H9 (cell line): ENCODE results near the gene MMD. TPM values are rescaled to one million over a fixed set of nuclear protein-coding genes. Genes with fewer than 3 reads are reported as not detected.

Experiments
- DNase-seq: peaks from one replicate; pipeline ENCODE4 v3.0.0-alpha.2; 2017
- H2AFZ ChIP-seq: one replicate; pipeline ENCODE4 v1.6.1; 2013; ENCODE audit warnings: mild to moderate bottlenecking, low read length, control low read depth, moderate library complexity
- H2AK5ac ChIP-seq: 2 replicates; pipeline ENCODE4 v1.6.1; 2013; ENCODE audit warnings: low read length, control low read depth, mixed read lengths; ENCODE audit not compliant: insufficient read length
- H2BK120ac ChIP-seq: one replicate; pipeline ENCODE4 v1.6.1; 2013; ENCODE audit warnings: low read depth, mild to moderate bottlenecking, low read length, control low read depth, inconsistent platforms; ENCODE audit not compliant: poor library complexity, severe bottlenecking
- H2BK12ac ChIP-seq: 2 replicates; pipeline ENCODE4 v1.6.1; 2013; ENCODE audit warnings: low read length, control low read depth, mixed read lengths, low read depth; ENCODE audit not compliant: insufficient read length
- H2BK15ac ChIP-seq: 2 replicates; pipeline ENCODE4 v1.6.1; 2013; ENCODE audit warnings: low read depth, low read length, control low read depth
- H2BK20ac ChIP-seq: one replicate; pipeline ENCODE4 v1.6.1; 2013; ENCODE audit warnings: low read depth, mild to moderate bottlenecking, low read length, control low read depth, inconsistent platforms; ENCODE audit not compliant: poor library complexity, severe bottlenecking
- H2BK5ac ChIP-seq: 2 replicates; pipeline ENCODE4 v1.6.1; 2013; ENCODE audit warnings: low read length, control low read depth, mixed read lengths; ENCODE audit not compliant: insufficient read length
- H3K14ac ChIP-seq: 2 replicates; pipeline ENCODE4 v1.6.1; 2013; ENCODE audit warnings: low read length, control low read depth; ENCODE audit not compliant: insufficient read depth
- H3K18ac ChIP-seq: 2 replicates; pipeline ENCODE4 v1.6.1; 2013; ENCODE audit warnings: low read depth, mild to moderate bottlenecking, mixed read lengths, low read length, control low read depth; ENCODE audit not compliant: insufficient read length
- H3K23ac ChIP-seq: 2 replicates; pipeline ENCODE4 v1.6.1; 2013; ENCODE audit warnings: low read length, control low read depth, mixed read lengths, low read depth; ENCODE audit not compliant: insufficient read length
- H3K23me2 ChIP-seq: 2 replicates; pipeline ENCODE4 v1.6.1; 2013; ENCODE audit warnings: low read depth, mild to moderate bottlenecking, mixed read lengths, low read length, control low read depth; ENCODE audit not compliant: insufficient read length, poor library complexity, severe bottlenecking
- H3K27ac ChIP-seq: 2 replicates; pipeline ENCODE4 v1.5.1; 2013; ENCODE audit warnings: low read length, control low read depth, mixed read lengths, low read depth; ENCODE audit not compliant: insufficient read length
- H3K27me3 ChIP-seq: 2 replicates; pipeline ENCODE4 v1.6.1; 2013; ENCODE audit warnings: low read length, control low read depth, inconsistent platforms; ENCODE audit not compliant: insufficient read depth
- H3K4ac ChIP-seq: 2 replicates; pipeline ENCODE4 v1.6.1; 2013; ENCODE audit warnings: low read depth, mild to moderate bottlenecking, control low read depth, inconsistent platforms, low read length, moderate library complexity
- H3K4me1 ChIP-seq: 2 replicates; pipeline ENCODE4 v1.6.1; 2013; ENCODE audit warnings: low read length, control low read depth, inconsistent platforms; ENCODE audit not compliant: insufficient read depth
- H3K4me2 ChIP-seq: 2 replicates; pipeline ENCODE4 v1.6.1; 2013; ENCODE audit warnings: low read length, control low read depth, mixed read lengths; ENCODE audit not compliant: insufficient read length, insufficient read depth
- H3K56ac ChIP-seq: 2 replicates; pipeline ENCODE4 v1.6.1; 2013; ENCODE audit warnings: low read depth, mild to moderate bottlenecking, mixed read lengths, low read length, control low read depth; ENCODE audit not compliant: insufficient read length
- H3K79me1 ChIP-seq: 2 replicates; pipeline ENCODE4 v1.6.1; 2013; ENCODE audit warnings: low read depth, mild to moderate bottlenecking, moderate library complexity, low read length, control low read depth, inconsistent platforms; ENCODE audit not compliant: insufficient read depth, poor library complexity, severe bottlenecking
- H3K79me2 ChIP-seq: 2 replicates; pipeline ENCODE4 v1.6.1; 2013; ENCODE audit warnings: low read length, control low read depth, inconsistent platforms; ENCODE audit not compliant: insufficient read depth
- H3K9ac ChIP-seq: 2 replicates; pipeline ENCODE4 v1.6.1; 2013; ENCODE audit warnings: low read length, control low read depth, mixed read lengths; ENCODE audit not compliant: insufficient read length; ENCODE audit errors: extremely low read depth
- H3K9me3 ChIP-seq: one replicate; pipeline ENCODE4 v1.6.1; 2013; ENCODE audit warnings: low read depth, low read length, inconsistent platforms; ENCODE audit not compliant: control insufficient read depth
- H3T11ph ChIP-seq: one replicate; pipeline ENCODE4 v1.6.1; 2013; ENCODE audit warnings: mild to moderate bottlenecking, low read length, control low read depth, inconsistent platforms
- H4K20me1 ChIP-seq: one replicate; pipeline ENCODE4 v1.6.1; 2013; ENCODE audit not compliant: control insufficient read depth, insufficient read length, insufficient read depth
- H4K5ac ChIP-seq: 2 replicates; pipeline ENCODE4 v1.6.1; 2013; ENCODE audit warnings: low read depth, mild to moderate bottlenecking, mixed read lengths, low read length, control low read depth; ENCODE audit not compliant: insufficient read length
- H4K8ac ChIP-seq: replicated peaks from 2 replicates; pipeline ENCODE4 v1.6.1; 2013; ENCODE audit warnings: low read length, control low read depth, mixed read lengths, low read depth; ENCODE audit not compliant: insufficient read length
- H4K91ac ChIP-seq: 2 replicates; pipeline ENCODE4 v1.6.1; 2013; ENCODE audit warnings: low read depth, mild to moderate bottlenecking, moderate library complexity, mixed read lengths, low read length, control low read depth; ENCODE audit not compliant: insufficient read length
- H3K27ac Mint-ChIP-seq, 3 experiments: 2 replicates in 2 of 3; 3 replicates in 1 of 3; pipeline ENCODE4 v1.8.0; 2020 to 2021; ENCODE audit warnings: mixed read lengths in 3 of 3, mild to moderate bottlenecking in 1 of 3, moderate library complexity in 1 of 3
- H3K27me3 Mint-ChIP-seq: 2 replicates; pipeline ENCODE4 v1.8.0; 2021; ENCODE audit warnings: low read depth, mild to moderate bottlenecking, moderate library complexity, mixed read lengths
- H3K36me3 Mint-ChIP-seq, 3 experiments: 2 replicates in 2 of 3; 3 replicates in 1 of 3; pipeline ENCODE4 v1.8.0; 2020 to 2021; ENCODE audit warnings: low read depth in 3 of 3, mixed read lengths in 3 of 3; ENCODE audit not compliant: insufficient read depth in 1 of 3
- H3K4me1 Mint-ChIP-seq, 2 experiments: 2 replicates each; pipeline ENCODE4 v1.8.0; 2020; ENCODE audit warnings: mixed read lengths in 2 of 2
- H3K4me3 Mint-ChIP-seq, 2 experiments: 2 replicates in 1 of 2; 3 replicates in 1 of 2; pipeline ENCODE4 v1.8.0; 2020 to 2021; ENCODE audit warnings: mild to moderate bottlenecking in 2 of 2, mixed read lengths in 2 of 2, moderate library complexity in 1 of 2
- H3K9me3 Mint-ChIP-seq, 2 experiments: 2 replicates in 1 of 2; 3 replicates in 1 of 2; pipeline ENCODE4 v1.8.0; 2020; ENCODE audit warnings: mild to moderate bottlenecking in 2 of 2, mixed read lengths in 2 of 2, moderate library complexity in 1 of 2
- WGBS: extraction: QIAGEN DNeasy Blood & Tissue Kit; methylation state at CpG from one replicate; pipeline ENCODE4 v1.1.7; 2013; ENCODE audit warnings: missing lambda C conversion rate, low lambda C conversion rate, mixed read lengths; ENCODE audit not compliant: insufficient read length; ENCODE audit errors: extremely low coverage; 5-methylcytosine and 5-hydroxymethylcytosine counted together
- total RNA-seq: library from RNA; stranded (reverse); gene quantifications from 2 replicates; pipeline ENCODE4 v1.2.1, GENCODE V29; 2021
- TF ChIP-seq, protein P1 (sequence below): fragments of 200-600 bp; sonication (generic); conservative IDR thresholded peaks from 3 replicates; pipeline ENCODE4 v1.8.0; 2021; ENCODE audit warnings: antibody characterized with exemption, mild to moderate bottlenecking

Gene MMD
- total RNA-seq, 1 experiment from 2014 or later: 24.0 TPM

DNA sequence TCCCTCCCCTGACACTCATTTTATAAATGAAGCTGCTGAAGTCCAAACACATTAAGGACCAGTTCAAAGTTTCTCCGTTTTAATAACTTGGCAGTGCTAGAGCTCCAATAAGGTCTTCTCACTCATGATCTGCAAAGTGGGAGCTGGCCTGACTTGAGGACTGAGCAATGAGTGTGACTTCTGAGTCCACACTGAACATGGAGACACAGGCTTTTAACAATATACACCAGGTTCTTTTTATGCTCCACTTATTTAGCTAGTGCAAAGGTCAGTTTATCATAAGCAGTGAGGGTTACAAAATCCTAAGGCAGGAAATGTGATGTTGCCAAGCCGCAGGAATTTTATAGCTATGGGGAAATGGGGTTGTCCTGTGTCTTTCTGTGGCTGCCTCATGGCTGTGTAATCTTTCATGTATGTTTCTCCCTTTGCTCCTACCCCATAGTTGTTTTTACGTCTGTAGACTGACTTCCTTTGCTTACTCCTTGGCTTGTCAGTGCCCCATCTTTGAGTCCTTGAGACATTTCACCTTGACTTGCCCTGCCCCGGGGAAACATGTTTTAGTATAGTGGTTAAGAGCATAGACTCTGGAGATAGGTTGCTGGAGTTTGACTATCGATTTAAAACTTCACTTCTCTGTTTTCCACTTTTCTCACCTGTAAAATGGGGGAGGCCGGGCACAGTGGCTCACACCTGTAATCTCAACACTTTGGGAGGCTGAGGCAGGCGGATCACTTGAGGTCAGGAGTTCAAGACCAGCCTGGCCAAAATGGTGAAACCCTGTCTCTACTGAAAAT, 12.2 kb upstream of the MMD start:
- no peak overlapping the region for H2BK12ac ChIP-seq
- H3K27me3 ChIP-seq: no peaks in the 10 kb centered on the region
- H3K4me3 Mint-ChIP-seq: no peak overlapping the region
- no peaks in the 10 kb centered on the region for H4K20me1 ChIP-seq
- H3K27ac ChIP-seq: no peak overlapping the region
- H3K4me1 ChIP-seq: no peaks in the 10 kb centered on the region
- WGBS: no CpG with 5 or more reads among the region's 7 CpGs
- no peak overlapping the region for H2AFZ ChIP-seq
- peaks cover 8 to 11% of the 10 kb centered on the region in 2 experiments for H3K4me1 Mint-ChIP-seq
- no peak overlapping the region for H4K8ac ChIP-seq
- H3K4me2 ChIP-seq: no peak overlapping the region
- H3K14ac ChIP-seq: no peak overlapping the region
- no peak overlapping the region for H2BK120ac ChIP-seq
- TF ChIP-seq, protein P1, sequence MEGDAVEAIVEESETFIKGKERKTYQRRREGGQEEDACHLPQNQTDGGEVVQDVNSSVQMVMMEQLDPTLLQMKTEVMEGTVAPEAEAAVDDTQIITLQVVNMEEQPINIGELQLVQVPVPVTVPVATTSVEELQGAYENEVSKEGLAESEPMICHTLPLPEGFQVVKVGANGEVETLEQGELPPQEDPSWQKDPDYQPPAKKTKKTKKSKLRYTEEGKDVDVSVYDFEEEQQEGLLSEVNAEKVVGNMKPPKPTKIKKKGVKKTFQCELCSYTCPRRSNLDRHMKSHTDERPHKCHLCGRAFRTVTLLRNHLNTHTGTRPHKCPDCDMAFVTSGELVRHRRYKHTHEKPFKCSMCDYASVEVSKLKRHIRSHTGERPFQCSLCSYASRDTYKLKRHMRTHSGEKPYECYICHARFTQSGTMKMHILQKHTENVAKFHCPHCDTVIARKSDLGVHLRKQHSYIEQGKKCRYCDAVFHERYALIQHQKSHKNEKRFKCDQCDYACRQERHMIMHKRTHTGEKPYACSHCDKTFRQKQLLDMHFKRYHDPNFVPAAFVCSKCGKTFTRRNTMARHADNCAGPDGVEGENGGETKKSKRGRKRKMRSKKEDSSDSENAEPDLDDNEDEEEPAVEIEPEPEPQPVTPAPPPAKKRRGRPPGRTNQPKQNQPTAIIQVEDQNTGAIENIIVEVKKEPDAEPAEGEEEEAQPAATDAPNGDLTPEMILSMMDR: no peak
- H3K79me1 ChIP-seq: no peaks in the 10 kb centered on the region
- H3K36me3 Mint-ChIP-seq: no peaks in the 10 kb centered on the region; a peak in 2 of 7 replicates
- H4K5ac ChIP-seq: no peak overlapping the region
- no peak overlapping the region for H3K56ac ChIP-seq
- no peak overlapping the region for H4K91ac ChIP-seq
- H3K23me2 ChIP-seq: no peaks in the 10 kb centered on the region
- H3K27me3 Mint-ChIP-seq: no peaks in the 10 kb centered on the region
- no peaks in the 10 kb centered on the region for H3K79me2 ChIP-seq
- peaks cover 0 to 5% of the 10 kb centered on the region in 2 experiments; a peak in 4 of 5 replicates for H3K9me3 Mint-ChIP-seq
- no peak overlapping the region for H3K4ac ChIP-seq
- H2BK20ac ChIP-seq: no peak overlapping the region
- no peaks in the 10 kb centered on the region for H3K9me3 ChIP-seq
- no peak overlapping the region for H3K9ac ChIP-seq
- no peak overlapping the region for H3K18ac ChIP-seq
- H3K27ac Mint-ChIP-seq: no peak overlapping the region
- H3T11ph ChIP-seq: no peak overlapping the region
- H2BK15ac ChIP-seq: no peak overlapping the region
- H3K23ac ChIP-seq: no peak overlapping the region
- no peak overlapping the region for H2BK5ac ChIP-seq
- H2AK5ac ChIP-seq: no peak overlapping the region
- DNase-seq: no peak
